HEK293 (cell line): Measurements from ENCODE around the gene PAK1.

Source experiments
- CTCF ChIP-seq: fragments of 450-650 bp; formaldehyde crosslinking; IDR thresholded peaks from 2 replicates; pipeline ENCODE4 v1.5.1; 2016; ENCODE audit warnings: missing biosample characterization, missing genetic modification characterization
- MEIS1 ChIP-seq: sonication (generic); formaldehyde crosslinking; IDR thresholded peaks from 2 replicates; pipeline ENCODE4 v1.8.1; 2022; ENCODE audit warnings: missing genetic modification reagents, mild to moderate bottlenecking, borderline replicate concordance
- PBX3 ChIP-seq: sonication (generic); formaldehyde crosslinking; IDR thresholded peaks from 2 replicates; pipeline ENCODE4 v1.8.1; 2022; ENCODE audit warnings: mild to moderate bottlenecking, moderate library complexity, missing genetic modification reagents
- ZBTB20 ChIP-seq: fragments of 450-650 bp; formaldehyde crosslinking; IDR thresholded peaks from 2 replicates; pipeline ENCODE4 v1.5.1; 2016; ENCODE audit warnings: missing biosample characterization, missing genetic modification characterization
- ZNF146 ChIP-seq: fragments of 450-650 bp; formaldehyde crosslinking; IDR thresholded peaks from 2 replicates; pipeline ENCODE4 v1.5.1; 2016; ENCODE audit warnings: missing biosample characterization, missing genetic modification characterization
- ZNF274 ChIP-seq, 2 experiments: fragments of 200-500 bp in 1 of 2; fragments of 450-650 bp in 1 of 2; sonication (Bioruptor generic) in 1 of 2; formaldehyde crosslinking in 1 of 2; IDR thresholded peaks; 2 replicates each; pipeline versions ENCODE4 v1.5.1 to v1.6.1; 2014 to 2016; ENCODE audit warnings: borderline replicate concordance in 1 of 2, inconsistent platforms in 1 of 2, low read length in 1 of 2, missing biosample characterization in 1 of 2, missing genetic modification characterization in 1 of 2
- ZNF776 ChIP-seq: fragments of 450-650 bp; formaldehyde crosslinking; IDR thresholded peaks from 2 replicates; pipeline ENCODE4 v1.5.0; 2017; ENCODE audit warnings: missing biosample characterization, missing genetic modification characterization, borderline replicate concordance
- ZSCAN16 ChIP-seq: fragments of 450-650 bp; formaldehyde crosslinking; IDR thresholded peaks from 2 replicates; pipeline ENCODE4 v1.5.1; 2016; ENCODE audit warnings: missing biosample characterization, missing genetic modification characterization
- TF ChIP-seq, protein P1 (sequence below): fragments of 450-650 bp; formaldehyde crosslinking; IDR thresholded peaks from 2 replicates; pipeline ENCODE4 v1.5.1; 2016; ENCODE audit warnings: missing biosample characterization, missing genetic modification characterization
- TF ChIP-seq, protein P2 (sequence below): fragments of 450-650 bp; formaldehyde crosslinking; IDR thresholded peaks from 2 replicates; pipeline ENCODE4 v1.5.1; 2016; ENCODE audit warnings: missing biosample characterization, missing genetic modification characterization, low read depth

- TF ChIP-seq CTCF (tag by site-specific recombination): no peak
- no peak for TF ChIP-seq ZNF274 (IDR thresholded peaks at IDR 0.05; ENCODE audit: low read length)
- TF ChIP-seq ZNF274 (tag by site-specific recombination; IDR thresholded peaks at IDR 0.05; ENCODE audit: borderline replicate concordance): no peak
- TF ChIP-seq ZBTB20 (tag by site-specific recombination): no peak
- no peak for TF ChIP-seq MEIS1
- no peak for TF ChIP-seq PBX3 (CRISPR knock-in tag)
- TF ChIP-seq ZSCAN16: no peak
- TF ChIP-seq, protein P1, sequence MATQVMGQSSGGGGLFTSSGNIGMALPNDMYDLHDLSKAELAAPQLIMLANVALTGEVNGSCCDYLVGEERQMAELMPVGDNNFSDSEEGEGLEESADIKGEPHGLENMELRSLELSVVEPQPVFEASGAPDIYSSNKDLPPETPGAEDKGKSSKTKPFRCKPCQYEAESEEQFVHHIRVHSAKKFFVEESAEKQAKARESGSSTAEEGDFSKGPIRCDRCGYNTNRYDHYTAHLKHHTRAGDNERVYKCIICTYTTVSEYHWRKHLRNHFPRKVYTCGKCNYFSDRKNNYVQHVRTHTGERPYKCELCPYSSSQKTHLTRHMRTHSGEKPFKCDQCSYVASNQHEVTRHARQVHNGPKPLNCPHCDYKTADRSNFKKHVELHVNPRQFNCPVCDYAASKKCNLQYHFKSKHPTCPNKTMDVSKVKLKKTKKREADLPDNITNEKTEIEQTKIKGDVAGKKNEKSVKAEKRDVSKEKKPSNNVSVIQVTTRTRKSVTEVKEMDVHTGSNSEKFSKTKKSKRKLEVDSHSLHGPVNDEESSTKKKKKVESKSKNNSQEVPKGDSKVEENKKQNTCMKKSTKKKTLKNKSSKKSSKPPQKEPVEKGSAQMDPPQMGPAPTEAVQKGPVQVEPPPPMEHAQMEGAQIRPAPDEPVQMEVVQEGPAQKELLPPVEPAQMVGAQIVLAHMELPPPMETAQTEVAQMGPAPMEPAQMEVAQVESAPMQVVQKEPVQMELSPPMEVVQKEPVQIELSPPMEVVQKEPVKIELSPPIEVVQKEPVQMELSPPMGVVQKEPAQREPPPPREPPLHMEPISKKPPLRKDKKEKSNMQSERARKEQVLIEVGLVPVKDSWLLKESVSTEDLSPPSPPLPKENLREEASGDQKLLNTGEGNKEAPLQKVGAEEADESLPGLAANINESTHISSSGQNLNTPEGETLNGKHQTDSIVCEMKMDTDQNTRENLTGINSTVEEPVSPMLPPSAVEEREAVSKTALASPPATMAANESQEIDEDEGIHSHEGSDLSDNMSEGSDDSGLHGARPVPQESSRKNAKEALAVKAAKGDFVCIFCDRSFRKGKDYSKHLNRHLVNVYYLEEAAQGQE (tag by site-specific recombination): no peak
- no peak for TF ChIP-seq ZNF776 (tag by site-specific recombination)
- TF ChIP-seq, protein P2, sequence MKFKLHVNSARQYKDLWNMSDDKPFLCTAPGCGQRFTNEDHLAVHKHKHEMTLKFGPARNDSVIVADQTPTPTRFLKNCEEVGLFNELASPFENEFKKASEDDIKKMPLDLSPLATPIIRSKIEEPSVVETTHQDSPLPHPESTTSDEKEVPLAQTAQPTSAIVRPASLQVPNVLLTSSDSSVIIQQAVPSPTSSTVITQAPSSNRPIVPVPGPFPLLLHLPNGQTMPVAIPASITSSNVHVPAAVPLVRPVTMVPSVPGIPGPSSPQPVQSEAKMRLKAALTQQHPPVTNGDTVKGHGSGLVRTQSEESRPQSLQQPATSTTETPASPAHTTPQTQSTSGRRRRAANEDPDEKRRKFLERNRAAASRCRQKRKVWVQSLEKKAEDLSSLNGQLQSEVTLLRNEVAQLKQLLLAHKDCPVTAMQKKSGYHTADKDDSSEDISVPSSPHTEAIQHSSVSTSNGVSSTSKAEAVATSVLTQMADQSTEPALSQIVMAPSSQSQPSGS (tag by site-specific recombination): no peak
- no peak for TF ChIP-seq ZNF146 (tag by site-specific recombination)
Observed at GRCh38 chr11:77318600-77318999, 155.3 kb downstream of the PAK1 start.
